ENCODE data around the gene ITLN1.
"Not testable (repeated sequence)": the region's sequence is repeated elsewhere in the genome, so short reads cannot be mapped to it uniquely, and the experiment has no call there.

ITLN1 gene

GRCh38 chr1:160883581-160884513, 1.1 kb downstream of the ITLN1 start:
- DNase-seq (ENCODE audit: low read depth in 2 of 2, low spot score in 1 of 2), result no peak

- no peak for DNase-seq (ENCODE audit: low read depth in 2 of 2, low spot score in 1 of 2)
Measured at GRCh38 chr1:160882582-160882981, 2.4 kb downstream of the ITLN1 start.

- DNase-seq (ENCODE audit: low read depth in 2 of 2, low spot score in 1 of 2), result not testable (repeated sequence)
Measured at GRCh38 chr1:160881264-160881663, 3.7 kb downstream of the ITLN1 start.

- DNase-seq (ENCODE audit: low read depth in 2 of 2, low spot score in 1 of 2), result no peak
Measured at GRCh38 chr1:160880216-160880615, 4.8 kb downstream of the ITLN1 start.

GRCh38 chr1:160879056-160879455, 5.9 kb downstream of the ITLN1 start:
- peak in 1 of 2 donors; percentile 18 for DNase-seq (ENCODE audit: low read depth in 2 of 2, low spot score in 1 of 2)

GRCh38 chr1:160877221-160877620, 7.8 kb downstream of the ITLN1 start:
- no peak for DNase-seq (ENCODE audit: low read depth in 2 of 2, low spot score in 1 of 2)

- DNase-seq (ENCODE audit: low read depth in 2 of 2, low spot score in 1 of 2), result no peak
Measured at GRCh38 chr1:160876311-160876710, 8.7 kb downstream of the ITLN1 start.

- DNase-seq (ENCODE audit: low read depth in 2 of 2, low spot score in 1 of 2), result not testable (repeated sequence)
Measured at GRCh38 chr1:160875591-160875990, 9.4 kb downstream of the ITLN1 start.

GRCh38 chr1:160874935-160875334, 10.0 kb downstream of the ITLN1 start:
- no peak for DNase-seq (ENCODE audit: low read depth in 2 of 2, low spot score in 1 of 2)

GRCh38 chr1:160868141-160868540, 16.8 kb downstream of the ITLN1 start:
- DNase-seq (ENCODE audit: low read depth in 2 of 2, low spot score in 1 of 2), result no peak

- not testable (repeated sequence) for DNase-seq (ENCODE audit: low read depth in 2 of 2, low spot score in 1 of 2)
Measured at GRCh38 chr1:160867651-160868050, 17.3 kb downstream of the ITLN1 start.

- no peak for DNase-seq (ENCODE audit: low read depth in 2 of 2, low spot score in 1 of 2)
Measured at GRCh38 chr1:160866695-160867260, 18.2 kb downstream of the ITLN1 start.

GRCh38 chr1:160866001-160866694, 18.8 kb downstream of the ITLN1 start:
- no peak for DNase-seq (ENCODE audit: low read depth in 2 of 2, low spot score in 1 of 2)

- DNase-seq (ENCODE audit: low read depth in 2 of 2, low spot score in 1 of 2), result no peak
Measured at GRCh38 chr1:160865337-160865736, 19.6 kb downstream of the ITLN1 start.

GRCh38 chr1:160864173-160864572, 20.8 kb downstream of the ITLN1 start:
- no peak for DNase-seq (ENCODE audit: low read depth in 2 of 2, low spot score in 1 of 2)

- DNase-seq (ENCODE audit: low read depth in 2 of 2, low spot score in 1 of 2), result no peak
Measured at GRCh38 chr1:160863774-160864131, 21.2 kb downstream of the ITLN1 start.

- no peak for DNase-seq (ENCODE audit: low read depth in 2 of 2, low spot score in 1 of 2)
Measured at GRCh38 chr1:160863061-160863773, 21.8 kb downstream of the ITLN1 start.

- DNase-seq (ENCODE audit: low read depth in 2 of 2, low spot score in 1 of 2), result peak in 1 of 2 donors; percentile 58
Measured at GRCh38 chr1:160862203-160863060, 22.5 kb downstream of the ITLN1 start, which contains the start of gene CD244. Gene CD244, minus strand, starts transcription at chr1:160862887. Its CDS starts 210 bp downstream, at chr1:160862677.

- DNase-seq (ENCODE audit: low read depth in 2 of 2, low spot score in 1 of 2), result no peak
Measured at GRCh38 chr1:160860840-160861505, 24.0 kb downstream of the ITLN1 start.

- no peak for DNase-seq (ENCODE audit: low read depth in 2 of 2, low spot score in 1 of 2)
Measured at GRCh38 chr1:160859166-160859565, 25.8 kb downstream of the ITLN1 start.
